ENCODE measurements around the gene ENTPD6.

Gene ENTPD6

DNA sequence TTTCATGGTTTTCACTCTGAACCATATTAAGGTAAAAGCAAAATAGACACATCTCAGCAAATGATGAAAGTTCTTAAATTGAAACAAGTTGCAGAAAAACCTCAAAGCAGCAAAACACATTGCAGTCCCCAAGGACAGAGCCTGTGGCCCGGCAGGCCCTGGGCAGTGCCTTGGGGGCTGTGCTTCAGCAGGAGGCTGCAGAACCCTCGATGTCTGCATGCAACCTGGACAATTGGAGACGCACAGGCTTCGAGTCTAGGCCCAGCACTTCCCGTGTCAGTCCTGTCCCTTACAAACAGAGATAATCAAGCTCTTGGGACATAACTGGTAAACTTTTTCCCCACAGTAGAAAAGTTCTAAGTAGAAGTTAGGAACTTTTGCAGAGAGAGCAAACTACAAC lies 61.6 kb downstream of the ENTPD6 start (continued):
- TF ChIP-seq, protein P1, sequence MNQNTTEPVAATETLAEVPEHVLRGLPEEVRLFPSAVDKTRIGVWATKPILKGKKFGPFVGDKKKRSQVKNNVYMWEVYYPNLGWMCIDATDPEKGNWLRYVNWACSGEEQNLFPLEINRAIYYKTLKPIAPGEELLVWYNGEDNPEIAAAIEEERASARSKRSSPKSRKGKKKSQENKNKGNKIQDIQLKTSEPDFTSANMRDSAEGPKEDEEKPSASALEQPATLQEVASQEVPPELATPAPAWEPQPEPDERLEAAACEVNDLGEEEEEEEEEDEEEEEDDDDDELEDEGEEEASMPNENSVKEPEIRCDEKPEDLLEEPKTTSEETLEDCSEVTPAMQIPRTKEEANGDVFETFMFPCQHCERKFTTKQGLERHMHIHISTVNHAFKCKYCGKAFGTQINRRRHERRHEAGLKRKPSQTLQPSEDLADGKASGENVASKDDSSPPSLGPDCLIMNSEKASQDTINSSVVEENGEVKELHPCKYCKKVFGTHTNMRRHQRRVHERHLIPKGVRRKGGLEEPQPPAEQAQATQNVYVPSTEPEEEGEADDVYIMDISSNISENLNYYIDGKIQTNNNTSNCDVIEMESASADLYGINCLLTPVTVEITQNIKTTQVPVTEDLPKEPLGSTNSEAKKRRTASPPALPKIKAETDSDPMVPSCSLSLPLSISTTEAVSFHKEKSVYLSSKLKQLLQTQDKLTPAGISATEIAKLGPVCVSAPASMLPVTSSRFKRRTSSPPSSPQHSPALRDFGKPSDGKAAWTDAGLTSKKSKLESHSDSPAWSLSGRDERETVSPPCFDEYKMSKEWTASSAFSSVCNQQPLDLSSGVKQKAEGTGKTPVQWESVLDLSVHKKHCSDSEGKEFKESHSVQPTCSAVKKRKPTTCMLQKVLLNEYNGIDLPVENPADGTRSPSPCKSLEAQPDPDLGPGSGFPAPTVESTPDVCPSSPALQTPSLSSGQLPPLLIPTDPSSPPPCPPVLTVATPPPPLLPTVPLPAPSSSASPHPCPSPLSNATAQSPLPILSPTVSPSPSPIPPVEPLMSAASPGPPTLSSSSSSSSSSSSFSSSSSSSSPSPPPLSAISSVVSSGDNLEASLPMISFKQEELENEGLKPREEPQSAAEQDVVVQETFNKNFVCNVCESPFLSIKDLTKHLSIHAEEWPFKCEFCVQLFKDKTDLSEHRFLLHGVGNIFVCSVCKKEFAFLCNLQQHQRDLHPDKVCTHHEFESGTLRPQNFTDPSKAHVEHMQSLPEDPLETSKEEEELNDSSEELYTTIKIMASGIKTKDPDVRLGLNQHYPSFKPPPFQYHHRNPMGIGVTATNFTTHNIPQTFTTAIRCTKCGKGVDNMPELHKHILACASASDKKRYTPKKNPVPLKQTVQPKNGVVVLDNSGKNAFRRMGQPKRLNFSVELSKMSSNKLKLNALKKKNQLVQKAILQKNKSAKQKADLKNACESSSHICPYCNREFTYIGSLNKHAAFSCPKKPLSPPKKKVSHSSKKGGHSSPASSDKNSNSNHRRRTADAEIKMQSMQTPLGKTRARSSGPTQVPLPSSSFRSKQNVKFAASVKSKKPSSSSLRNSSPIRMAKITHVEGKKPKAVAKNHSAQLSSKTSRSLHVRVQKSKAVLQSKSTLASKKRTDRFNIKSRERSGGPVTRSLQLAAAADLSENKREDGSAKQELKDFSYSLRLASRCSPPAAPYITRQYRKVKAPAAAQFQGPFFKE (tag by site-specific recombination; IDR thresholded peaks at IDR 0.05; ENCODE audit: borderline replicate concordance): no peak
- no peak for TF ChIP-seq KLF16 (tag by site-specific recombination; IDR thresholded peaks at IDR 0.05)
- no peak for TF ChIP-seq OSR2 (tag by site-specific recombination; IDR thresholded peaks at IDR 0.05)
- TF ChIP-seq ZNF174 (tag by site-specific recombination; IDR thresholded peaks at IDR 0.05): no peak
- no peak for TF ChIP-seq GLI2 (tag by site-specific recombination; IDR thresholded peaks at IDR 0.05; ENCODE audit: borderline replicate concordance, low read depth)
- TF ChIP-seq ZNF391 (tag by site-specific recombination; IDR thresholded peaks at IDR 0.05; ENCODE audit: borderline replicate concordance, low read depth): no peak
- no peak for TF ChIP-seq ZNF624 (tag by site-specific recombination; IDR thresholded peaks at IDR 0.05)
- no peak for TF ChIP-seq TRIM28 (IDR thresholded peaks at IDR 0.05; ENCODE audit: borderline replicate concordance, low read length)
- TF ChIP-seq ZNF423 (tag by site-specific recombination; IDR thresholded peaks at IDR 0.05): no peak

DNA sequence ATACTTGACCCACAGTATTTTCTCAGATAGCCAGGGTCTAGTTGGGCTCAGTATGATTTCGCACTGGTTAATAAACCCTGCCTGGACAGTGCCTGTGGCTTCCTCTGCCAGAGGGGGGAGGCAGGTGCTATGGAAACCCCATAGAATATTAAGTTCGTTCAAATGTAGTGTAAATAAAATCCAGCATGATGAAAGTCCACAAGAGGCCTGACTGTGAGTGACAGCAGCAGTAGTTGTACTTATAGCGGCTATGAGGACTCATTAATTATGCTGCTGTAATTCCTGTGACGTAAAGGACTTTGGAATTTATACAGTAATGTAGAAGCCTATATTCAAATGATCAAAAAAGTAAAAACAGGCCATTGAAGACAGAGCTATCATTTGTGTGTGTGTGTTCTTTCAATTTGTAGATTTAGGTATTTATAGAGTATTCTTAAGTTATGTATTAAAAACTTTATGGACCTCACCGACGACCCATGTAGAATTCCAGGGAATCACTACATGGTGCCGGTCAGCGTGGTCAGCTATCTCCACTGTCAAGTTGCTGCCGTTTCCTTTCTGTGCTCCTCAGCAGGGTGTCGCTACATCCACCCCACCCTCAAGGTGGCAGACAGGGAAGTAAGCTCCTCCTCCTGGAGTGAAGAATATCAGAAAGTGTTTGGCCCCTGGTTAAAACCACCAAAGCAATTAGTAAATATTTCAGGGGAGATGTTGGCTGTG lies 62.4 kb downstream of the ENTPD6 start:
- ChIA-PET CTCF (interaction anchor here (0.9 to 1.0 kb wide), 2 partner anchors 79 to 264 kb away, joined by 3 to 4 read pairs; no protein-coding TSS in a partner anchor), POLR2A (interaction anchor here (2.0 kb wide), 1 partner anchor 10 kb away, joined by 8 read pairs; the partner anchor contains the start of gene PYGB)
- Histone ChIP-seq H3K4me1 (ENCODE audit: control insufficient read depth, insufficient read depth, low read length) (peaks cover 4% of the 10 kb centered on the region; the same call in 1 of the 2 replicates), H3K36me3 (ENCODE audit: control insufficient read depth in 2 of 2, insufficient read depth in 1 of 2, low read length in 2 of 2) (peaks cover 0 to 29% of the 10 kb centered on the region in 2 experiments; a peak in 1 of 3 replicates), H3K4me3 (ENCODE audit: low read depth, low read length) (no peak overlapping the region), H3K9me3 (ENCODE audit: control insufficient read depth, insufficient read depth, low read depth, low read length) (no peaks in the 10 kb centered on the region), H3K27ac (ENCODE audit: extremely low read depth, low read depth, low read length) (no peak overlapping the region)
- TF ChIP-seq, protein P2, sequence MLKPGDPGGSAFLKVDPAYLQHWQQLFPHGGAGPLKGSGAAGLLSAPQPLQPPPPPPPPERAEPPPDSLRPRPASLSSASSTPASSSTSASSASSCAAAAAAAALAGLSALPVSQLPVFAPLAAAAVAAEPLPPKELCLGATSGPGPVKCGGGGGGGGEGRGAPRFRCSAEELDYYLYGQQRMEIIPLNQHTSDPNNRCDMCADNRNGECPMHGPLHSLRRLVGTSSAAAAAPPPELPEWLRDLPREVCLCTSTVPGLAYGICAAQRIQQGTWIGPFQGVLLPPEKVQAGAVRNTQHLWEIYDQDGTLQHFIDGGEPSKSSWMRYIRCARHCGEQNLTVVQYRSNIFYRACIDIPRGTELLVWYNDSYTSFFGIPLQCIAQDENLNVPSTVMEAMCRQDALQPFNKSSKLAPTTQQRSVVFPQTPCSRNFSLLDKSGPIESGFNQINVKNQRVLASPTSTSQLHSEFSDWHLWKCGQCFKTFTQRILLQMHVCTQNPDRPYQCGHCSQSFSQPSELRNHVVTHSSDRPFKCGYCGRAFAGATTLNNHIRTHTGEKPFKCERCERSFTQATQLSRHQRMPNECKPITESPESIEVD (tag by site-specific recombination; IDR thresholded peaks at IDR 0.05): no peak
- TF ChIP-seq SP2 (tag by site-specific recombination; IDR thresholded peaks at IDR 0.05) (no peak), ZNF24 (tag by site-specific recombination; IDR thresholded peaks at IDR 0.05) (no peak), ZNF311 (tag by site-specific recombination; IDR thresholded peaks at IDR 0.05; ENCODE audit: borderline replicate concordance) (no peak), SCRT1 (tag by site-specific recombination; IDR thresholded peaks at IDR 0.05; ENCODE audit: borderline replicate concordance) (no peak), ZNF239 (tag by site-specific recombination; IDR thresholded peaks at IDR 0.05) (no peak), TCF7L2 (IDR thresholded peaks at IDR 0.05; ENCODE audit: borderline replicate concordance, low read depth, low read length) (no peak)
- TF ChIP-seq, protein P3, sequence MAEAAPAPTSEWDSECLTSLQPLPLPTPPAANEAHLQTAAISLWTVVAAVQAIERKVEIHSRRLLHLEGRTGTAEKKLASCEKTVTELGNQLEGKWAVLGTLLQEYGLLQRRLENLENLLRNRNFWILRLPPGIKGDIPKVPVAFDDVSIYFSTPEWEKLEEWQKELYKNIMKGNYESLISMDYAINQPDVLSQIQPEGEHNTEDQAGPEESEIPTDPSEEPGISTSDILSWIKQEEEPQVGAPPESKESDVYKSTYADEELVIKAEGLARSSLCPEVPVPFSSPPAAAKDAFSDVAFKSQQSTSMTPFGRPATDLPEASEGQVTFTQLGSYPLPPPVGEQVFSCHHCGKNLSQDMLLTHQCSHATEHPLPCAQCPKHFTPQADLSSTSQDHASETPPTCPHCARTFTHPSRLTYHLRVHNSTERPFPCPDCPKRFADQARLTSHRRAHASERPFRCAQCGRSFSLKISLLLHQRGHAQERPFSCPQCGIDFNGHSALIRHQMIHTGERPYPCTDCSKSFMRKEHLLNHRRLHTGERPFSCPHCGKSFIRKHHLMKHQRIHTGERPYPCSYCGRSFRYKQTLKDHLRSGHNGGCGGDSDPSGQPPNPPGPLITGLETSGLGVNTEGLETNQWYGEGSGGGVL (tag by site-specific recombination; IDR thresholded peaks at IDR 0.05): no peak

All from HEK293 (cell line).